NAMALWA (cell line): ENCODE data around the gene FSIP1.

ENCODE experiments used
- DNase-seq: peaks from one replicate; pipeline ENCODE4 v3.0.0-alpha.2; 2015; ENCODE audit warnings: low spot score

FSIP1 gene

GRCh38 chr15:39720081-39720480, 62.6 kb downstream of the FSIP1 start:
- no peak for DNase-seq

GRCh38 chr15:39719109-39719508, 63.5 kb downstream of the FSIP1 start:
- no peak for DNase-seq

DNA sequence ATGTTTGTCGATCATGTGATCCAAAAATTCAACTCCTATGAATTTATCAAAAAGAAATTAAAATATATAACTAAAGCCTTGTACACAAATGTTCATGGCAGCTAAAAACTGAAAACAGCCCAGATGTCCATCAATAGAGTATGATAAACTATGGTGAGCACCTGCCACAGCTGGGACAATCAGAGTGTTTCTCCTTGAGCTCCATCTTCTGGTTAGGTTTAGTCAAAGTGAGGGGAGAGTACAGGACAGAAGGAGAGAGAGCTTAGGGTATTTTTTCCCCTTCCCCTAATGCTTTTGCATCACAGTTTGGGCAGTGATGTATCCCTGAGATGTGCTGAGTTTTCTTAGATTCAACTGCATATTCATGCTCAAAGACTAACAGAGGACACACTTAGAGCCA, 65.5 kb downstream of the FSIP1 start:
- no peak for DNase-seq

- no peak for DNase-seq
These were observed 68.4 kb downstream of the FSIP1 start for GRCh38 chr15:39714251-39714650.

- DNase-seq: no peak
These were observed 68.8 kb downstream of the FSIP1 start for GRCh38 chr15:39713846-39714245.

- DNase-seq: no peak
These were observed 72.0 kb downstream of the FSIP1 start for GRCh38 chr15:39710681-39711080.

DNA sequence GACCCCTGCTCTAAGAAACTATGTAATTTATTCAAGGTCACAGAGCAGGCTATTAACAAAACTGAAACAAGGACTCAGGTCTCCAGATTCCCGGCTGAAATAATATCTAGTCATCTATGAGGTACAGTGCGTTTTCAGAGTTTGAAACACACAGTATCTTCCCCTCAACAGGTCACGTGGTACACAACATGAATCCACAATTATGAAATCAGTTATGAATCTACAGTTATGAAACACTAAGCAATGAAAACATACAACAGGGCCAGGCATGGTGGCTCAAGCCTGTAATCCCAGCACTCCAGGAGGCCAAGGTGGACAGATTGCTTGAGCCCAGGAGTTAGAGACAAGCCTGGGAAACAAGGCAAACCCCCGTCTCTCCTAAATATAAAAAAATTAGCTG, 72.7 kb downstream of the FSIP1 start:
- DNase-seq: no peak

DNA sequence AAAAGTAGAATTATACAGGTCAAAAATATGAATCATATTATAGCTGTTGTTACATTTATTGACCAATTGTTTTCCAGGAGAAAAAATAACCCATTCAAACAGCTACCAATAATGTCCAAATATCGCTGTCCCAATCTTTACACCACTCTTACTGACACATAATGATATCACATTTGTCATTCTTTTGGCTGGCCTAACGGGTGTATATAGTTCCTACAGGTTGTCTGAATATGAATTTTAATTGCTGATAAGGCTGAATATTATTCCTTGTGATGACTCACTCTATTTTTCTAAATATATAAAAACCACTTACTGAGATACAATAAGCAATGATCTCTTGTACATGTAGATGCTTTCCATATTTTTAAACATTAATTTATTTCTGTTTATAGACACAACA, 76.4 kb downstream of the FSIP1 start:
- DNase-seq: no peak

DNA sequence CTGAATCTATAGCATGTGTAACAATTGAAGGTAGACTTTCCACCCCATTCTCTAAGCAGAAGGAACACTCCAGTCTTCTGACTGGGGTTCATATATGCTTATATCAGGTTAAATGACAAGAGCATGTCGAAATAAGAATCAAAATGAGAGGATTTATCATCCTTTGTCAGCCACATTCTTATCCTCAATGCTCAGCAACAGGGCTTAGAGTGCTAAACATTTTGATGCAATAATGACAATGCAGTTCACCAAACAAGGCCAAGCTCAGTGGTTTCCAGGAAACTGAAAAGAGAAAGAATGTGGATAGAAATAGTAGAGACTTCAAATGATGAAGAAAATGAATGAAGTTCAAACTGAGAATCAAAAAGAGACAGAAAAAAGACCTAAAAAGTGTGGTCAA, 78.0 kb downstream of the FSIP1 start:
- DNase-seq: no peak

- no peak for DNase-seq
These were observed 78.4 kb downstream of the FSIP1 start for GRCh38 chr15:39704235-39704634.

- DNase-seq: no peak
These were observed 80.7 kb downstream of the FSIP1 start for GRCh38 chr15:39701988-39702387.

GRCh38 chr15:39700375-39700700, 82.3 kb downstream of the FSIP1 start:
- no peak for DNase-seq

DNA sequence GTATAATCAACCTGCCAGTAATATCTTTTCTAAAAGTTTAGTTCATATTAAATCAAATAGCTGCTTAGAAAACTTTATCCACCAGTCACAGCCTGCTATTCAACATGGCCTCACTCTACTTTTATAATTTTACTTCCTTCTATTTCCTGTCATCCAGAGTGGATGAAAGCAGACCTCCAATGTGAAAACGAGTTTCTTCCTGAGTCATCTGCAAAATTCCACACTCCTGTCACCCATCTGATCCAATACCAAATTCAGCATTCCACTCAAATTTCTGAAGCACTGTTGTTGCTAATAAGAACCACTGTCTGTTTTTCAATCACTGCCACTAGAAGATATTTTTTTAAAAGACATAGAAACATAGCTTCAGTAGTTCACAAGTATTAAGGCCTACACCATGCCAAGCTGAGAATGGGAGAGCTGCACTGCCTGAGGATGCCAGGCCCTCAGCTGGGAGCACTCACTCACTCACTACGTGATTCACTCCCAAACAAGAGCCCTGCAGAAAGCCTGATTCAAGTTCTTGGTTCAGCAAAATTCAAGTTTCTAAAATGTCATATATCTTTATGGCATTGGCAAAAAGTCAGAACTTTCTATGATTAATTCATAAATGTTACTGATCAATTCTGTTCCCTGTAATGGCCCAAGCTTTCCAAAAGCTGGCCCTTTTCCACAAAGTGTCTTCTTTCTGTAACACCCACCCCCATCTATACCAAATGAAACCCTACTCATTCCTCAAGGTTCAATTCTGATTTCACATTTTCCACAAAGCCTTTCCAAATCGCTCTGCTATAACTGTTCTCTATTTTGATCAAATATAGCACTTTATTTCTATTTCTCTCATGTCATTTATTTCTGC, 82.9 kb downstream of the FSIP1 start:
- DNase-seq: no peak

GRCh38 chr15:39698444-39699390, 83.9 kb downstream of the FSIP1 start:
- no peak for DNase-seq

- DNase-seq: no peak
These were observed 85.1 kb downstream of the FSIP1 start for GRCh38 chr15:39697509-39697908.

- no peak for DNase-seq
These were observed 86.8 kb downstream of the FSIP1 start for GRCh38 chr15:39695793-39696192.

- no peak for DNase-seq
These were observed 90.0 kb downstream of the FSIP1 start for GRCh38 chr15:39692356-39693327.

DNA sequence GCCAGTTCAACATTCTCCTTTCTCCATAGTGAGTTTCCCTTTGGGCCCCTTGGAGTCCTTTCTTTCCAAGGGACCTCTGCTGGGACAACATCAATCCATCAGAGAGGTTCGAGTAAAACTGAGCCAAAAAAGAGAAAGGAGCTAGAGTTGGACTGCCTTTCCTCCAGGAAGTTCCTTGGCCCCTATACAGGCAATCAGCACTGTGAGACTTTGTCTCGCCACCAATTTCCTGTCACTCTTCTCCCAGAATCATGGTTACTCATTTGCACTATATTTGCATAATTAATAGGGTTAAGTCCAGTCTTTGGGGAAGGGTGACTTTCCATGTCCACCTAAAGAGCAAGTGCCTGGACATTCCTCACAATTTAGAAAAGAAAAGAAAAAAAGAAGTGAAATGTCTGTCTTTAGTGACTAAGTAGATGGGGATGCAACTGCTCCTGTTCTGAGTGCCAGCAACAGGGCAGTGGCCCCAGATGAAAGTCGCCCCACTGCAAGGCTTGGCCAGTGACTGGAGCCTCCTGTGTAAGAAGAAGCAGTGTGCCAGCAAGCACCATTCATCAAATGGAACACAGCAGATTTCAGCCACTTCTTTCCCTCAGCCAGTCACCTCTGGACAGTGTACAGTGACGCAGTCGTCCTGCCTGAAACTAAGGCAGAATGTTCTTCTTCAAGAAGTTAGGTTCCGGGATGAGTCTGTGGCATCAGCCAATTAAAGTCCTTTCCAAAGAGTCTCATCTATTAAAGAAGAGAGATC, 91.6 kb downstream of the FSIP1 start:
- DNase-seq: no peak

DNA sequence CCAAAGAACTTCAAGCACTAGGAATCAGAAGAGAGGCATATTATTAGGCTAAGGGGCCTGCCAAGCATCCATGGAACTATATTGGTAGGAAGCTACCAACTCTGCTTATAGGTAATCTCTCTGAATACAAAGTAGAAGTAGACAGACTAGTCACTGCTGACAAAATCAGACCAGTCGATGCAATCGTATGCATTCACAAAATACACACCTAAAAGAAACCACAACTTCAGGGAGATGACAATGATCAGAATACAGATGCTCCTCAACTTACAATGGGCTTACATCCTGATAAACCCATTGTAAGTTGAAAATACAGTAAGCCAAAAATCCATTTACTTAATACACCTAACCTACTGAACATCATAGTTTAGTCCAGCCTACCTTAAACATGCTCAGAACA, 94.7 kb downstream of the FSIP1 start:
- DNase-seq: no peak

DNA sequence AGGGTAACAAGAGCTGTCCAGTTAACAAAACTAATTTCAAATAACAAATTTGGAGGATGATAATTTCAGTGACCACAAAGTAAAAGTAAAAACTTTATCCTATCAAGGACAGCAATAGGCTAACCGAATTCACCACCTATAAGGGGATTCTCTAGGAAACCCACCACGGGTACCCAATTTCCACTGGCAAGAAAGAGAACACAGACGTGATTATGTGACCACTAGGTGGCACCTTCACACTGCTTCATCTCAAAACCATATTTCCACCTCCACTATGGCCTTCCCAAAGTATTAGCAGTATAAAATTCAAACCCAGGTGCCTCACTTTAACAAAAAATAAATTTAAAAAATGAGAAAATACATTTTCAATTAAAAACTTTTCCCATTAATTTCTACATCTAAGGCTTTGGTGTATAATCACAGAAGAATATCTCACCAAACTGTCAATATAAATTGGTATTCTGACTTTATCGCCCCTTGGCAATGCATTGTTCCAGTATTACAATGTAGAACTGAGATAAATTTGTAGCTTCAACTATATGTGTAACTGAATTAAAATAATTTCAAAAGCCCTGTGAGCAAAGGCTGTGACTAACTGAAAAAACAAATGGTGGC, 96.5 kb downstream of the FSIP1 start:
- peak; percentile 68 for DNase-seq

GRCh38 chr15:39685367-39685766, 97.3 kb downstream of the FSIP1 start:
- DNase-seq: no peak
